HepG2 (cell line): ENCODE measurements around the gene CCDC157. TPM values are rescaled to one million over a fixed set of nuclear protein-coding genes. Genes with fewer than 3 reads are reported as not detected.

Experiments
- ARID2 ChIP-seq: sonication (generic); formaldehyde crosslinking; IDR thresholded peaks from 2 replicates; pipeline ENCODE4 v1.8.1; 2022; ENCODE audit warnings: mild to moderate bottlenecking, missing genetic modification reagents, borderline replicate concordance
- BORCS8-MEF2B ChIP-seq: sonication (generic); formaldehyde crosslinking; IDR thresholded peaks from 2 replicates; pipeline ENCODE4 v1.8.0; 2022; ENCODE audit warnings: mild to moderate bottlenecking, missing genetic modification reagents
- ETS1 ChIP-seq: sonication (generic); formaldehyde crosslinking; IDR thresholded peaks from 2 replicates; pipeline ENCODE4 v1.4.0; 2020; ENCODE audit warnings: missing genetic modification reagents
- GTF3A ChIP-seq: sonication (generic); formaldehyde crosslinking; conservative IDR thresholded peaks from 2 replicates; pipeline ENCODE4 v1.4.0; 2020; ENCODE audit warnings: mild to moderate bottlenecking, missing genetic modification reagents
- HNF4A ChIP-seq: sonication (generic); formaldehyde crosslinking; IDR thresholded peaks from 2 replicates; pipeline ENCODE4 v1.4.0; 2020; ENCODE audit warnings: missing genetic modification reagents
- IKZF4 ChIP-seq: sonication (generic); formaldehyde crosslinking; IDR thresholded peaks from 2 replicates; pipeline ENCODE4 v1.5.1; 2020; ENCODE audit warnings: borderline replicate concordance, mild to moderate bottlenecking, low read depth, missing genetic modification reagents; ENCODE audit errors: not compliant biosample characterization
- IKZF5 ChIP-seq: IDR thresholded peaks from 2 replicates; pipeline ENCODE4 v1.6.1; 2018; ENCODE audit warnings: missing genetic modification reagents, mild to moderate bottlenecking, missing compliant biosample characterization
- IRX3 ChIP-seq: sonication (generic); formaldehyde crosslinking; IDR thresholded peaks from 2 replicates; pipeline ENCODE4 v1.8.1; 2023; ENCODE audit warnings: mild to moderate bottlenecking, low read depth, missing genetic modification reagents, borderline replicate concordance
- KDM3A ChIP-seq: IDR thresholded peaks from 2 replicates; pipeline ENCODE4 v1.6.1; 2018; ENCODE audit warnings: low read depth, missing compliant biosample characterization
- MED1 ChIP-seq: sonication (generic); formaldehyde crosslinking; IDR thresholded peaks from 2 replicates; pipeline ENCODE4 v1.4.0; 2020; ENCODE audit warnings: missing genetic modification reagents
- MED13 ChIP-seq: sonication (generic); formaldehyde crosslinking; IDR thresholded peaks from 2 replicates; pipeline ENCODE4 v1.5.0; 2020; ENCODE audit warnings: missing genetic modification reagents
- MNT ChIP-seq: fragments of 450-650 bp; IDR thresholded peaks from 2 replicates; pipeline ENCODE4 v1.6.1; 2016
- MZF1 ChIP-seq: sonication (generic); formaldehyde crosslinking; IDR thresholded peaks from 2 replicates; pipeline ENCODE4 v1.8.1; 2023; ENCODE audit warnings: mild to moderate bottlenecking, missing genetic modification reagents, borderline replicate concordance
- POLR2A ChIP-seq, 2 experiments: IDR thresholded peaks; 2 replicates each; pipeline ENCODE4 v1.6.1; 2011; ENCODE audit warnings: low read depth in 2 of 2, low read length in 2 of 2, mild to moderate bottlenecking in 1 of 2, moderate library complexity in 1 of 2; ENCODE audit not compliant: insufficient read depth in 1 of 2
- RFXANK ChIP-seq: IDR thresholded peaks from 2 replicates; pipeline ENCODE4 v1.6.1; 2016
- RNF2 ChIP-seq: fragments of 450-650 bp; conservative IDR thresholded peaks from 2 replicates; pipeline ENCODE4 v1.6.1; 2016; ENCODE audit warnings: low read depth
- SP2 ChIP-seq: sonication (generic); formaldehyde crosslinking; IDR thresholded peaks from 2 replicates; pipeline ENCODE4 v1.5.1; 2020; ENCODE audit warnings: mild to moderate bottlenecking, missing genetic modification reagents
- SUZ12 ChIP-seq: fragments of 150-350 bp; IDR thresholded peaks from 2 replicates; pipeline ENCODE4 v1.6.1; 2014; ENCODE audit warnings: low read depth, low read length
- TARDBP ChIP-seq: sonication (generic); formaldehyde crosslinking; IDR thresholded peaks from 2 replicates; pipeline ENCODE4 v1.8.0; 2022; ENCODE audit warnings: mild to moderate bottlenecking, missing genetic modification reagents
- ZFP62 ChIP-seq: sonication (generic); formaldehyde crosslinking; IDR thresholded peaks from 2 replicates; pipeline ENCODE4 v1.4.0; 2020; ENCODE audit warnings: missing genetic modification reagents
- ZFP82 ChIP-seq: sonication (generic); formaldehyde crosslinking; IDR thresholded peaks from 2 replicates; pipeline ENCODE4 v1.5.1; 2020; ENCODE audit warnings: mild to moderate bottlenecking, missing genetic modification reagents, borderline replicate concordance
- ZNF33A ChIP-seq: sonication (generic); formaldehyde crosslinking; IDR thresholded peaks from 2 replicates; pipeline ENCODE4 v1.5.1; 2020; ENCODE audit warnings: missing genetic modification reagents, mild to moderate bottlenecking, moderate library complexity, borderline replicate concordance
- ZNF543 ChIP-seq: sonication (generic); formaldehyde crosslinking; IDR thresholded peaks from 2 replicates; pipeline ENCODE4 v1.4.0; 2020; ENCODE audit warnings: mild to moderate bottlenecking, missing genetic modification reagents
- ZNF597 ChIP-seq: sonication (generic); formaldehyde crosslinking; IDR thresholded peaks from 2 replicates; pipeline ENCODE4 v1.5.0; 2020; ENCODE audit warnings: missing genetic modification reagents
- ZNF678 ChIP-seq: sonication (generic); formaldehyde crosslinking; IDR thresholded peaks from 2 replicates; pipeline ENCODE4 v1.4.0; 2020; ENCODE audit warnings: mild to moderate bottlenecking, missing genetic modification reagents
- ZNF703 ChIP-seq: sonication (generic); formaldehyde crosslinking; IDR thresholded peaks from 2 replicates; pipeline ENCODE4 v1.5.1; 2020; ENCODE audit warnings: missing genetic modification reagents, mild to moderate bottlenecking, moderate library complexity, borderline replicate concordance
- ZZZ3 ChIP-seq: sonication (generic); formaldehyde crosslinking; IDR thresholded peaks from 2 replicates; pipeline ENCODE4 v1.4.0; 2020; ENCODE audit warnings: missing genetic modification reagents, mild to moderate bottlenecking, borderline replicate concordance
- polyA plus RNA-seq, 8 experiments: library from polyadenylated mRNA; depleted of rRNA in 3 of 8; stranded (reverse) in 7 of 8; unstranded in 1 of 8; fragments of >200 nt; fragmentation: Illumina TruSeq in 4 of 8; extraction: Trizol in 4 of 8; gene quantifications; 2 replicates each; pipeline versions ENCODE4 v1.2.1 to v1.2.3, GENCODE V29; 2011 to 2016; ENCODE audit warnings: low read depth in 4 of 8, missing spikeins in 1 of 8, mixed read lengths in 1 of 8; ENCODE audit not compliant: insufficient read depth in 1 of 8
- total RNA-seq, 5 experiments: library from RNA; depleted of rRNA; stranded (reverse); fragments of >200 nt; fragmentation: Illumina TruSeq; extraction: Trizol; gene quantifications; 2 replicates each; pipeline ENCODE4 v1.2.3, GENCODE V29; 2016; ENCODE audit warnings: low read depth in 1 of 5

Gene CCDC157
- total and polyA plus RNA-seq, 2 of the 13 experiments (the other 11 are each of a cell fraction or from before 2014, with no cell fraction given) = 1.4 to 1.6 TPM

GRCh38 chr22:30356449-30357235 is at the start of gene CCDC157, which contains the start of gene SF3A1 (continued):
- no peak for TF ChIP-seq ZNF703
- peak; percentile 39; the same call in 1 of the 2 replicates for TF ChIP-seq SUZ12
- peak; percentile 94 to 96 for TF ChIP-seq POLR2A (IDR thresholded peaks at IDR 0.05; ENCODE audit: insufficient read depth in 1 of 2, low read depth in 2 of 2, low read length in 2 of 2)
- TF ChIP-seq HNF4A (CRISPR knock-in tag) = peak; percentile 36; the same call in 1 of the 2 replicates
- TF ChIP-seq ARID2 (CRISPR knock-in tag) = no peak
- peak; percentile 88 for TF ChIP-seq IRX3 (CRISPR knock-in tag)
- TF ChIP-seq ZZZ3 (CRISPR knock-in tag) = peak; percentile 28; the same call in 1 of the 2 replicates
- TF ChIP-seq MNT = peak; percentile 5; the same call in 1 of the 2 replicates
- TF ChIP-seq ZNF543 (CRISPR knock-in tag) = no peak; the same call in 1 of the 2 replicates
- TF ChIP-seq SP2 = peak; percentile 75
- TF ChIP-seq ZFP62 = no peak
- peak; percentile 62 for TF ChIP-seq MED1 (CRISPR knock-in tag)
- peak; percentile 80 for TF ChIP-seq MED13 (CRISPR knock-in tag)
- TF ChIP-seq ETS1 (CRISPR knock-in tag) = no peak
- no peak; the same call in 1 of the 2 replicates for TF ChIP-seq ZNF678
- no peak for TF ChIP-seq BORCS8-MEF2B
- TF ChIP-seq ZFP82 (CRISPR knock-in tag) = peak; percentile 93; the same call in 1 of the 2 replicates
- TF ChIP-seq RFXANK (CRISPR knock-in tag) = no peak
- no peak for TF ChIP-seq ZNF33A (CRISPR knock-in tag)
- peak; percentile 82 for TF ChIP-seq IKZF4
- TF ChIP-seq KDM3A (CRISPR knock-in tag) = no peak
- peak; percentile 71 for TF ChIP-seq TARDBP (CRISPR knock-in tag)
- TF ChIP-seq RNF2 = no peak
- TF ChIP-seq ZNF597 (CRISPR knock-in tag) = no peak
- 0 out of 2 replicates have a peak, but pooled peaks have one; percentile 63 for TF ChIP-seq IKZF5
- TF ChIP-seq MZF1 (CRISPR knock-in tag) = no peak
- no peak for TF ChIP-seq GTF3A
